BLaER1 treated with 17β-estradiol and CSF1 and Interleukin-3, amounts not matched to agents 10 nM and 100 nM (cell line): Measurements from ENCODE around the gene SH3RF1.
A peak's percentile ranks its signal among the peaks of the same experiment; 100 is the strongest.

Experiments used
- H3K27ac ChIP-seq, 11 experiments: shearing (Covaris generic); formaldehyde crosslinking; 2 replicates each; pipeline ENCODE4 v1.8.1; 2022
- H3K27me3 ChIP-seq, 11 experiments: shearing (Covaris generic); formaldehyde crosslinking; 2 replicates each; pipeline ENCODE4 v1.8.1; 2022
- H3K36me3 ChIP-seq, 11 experiments: shearing (Covaris generic); formaldehyde crosslinking; 2 replicates each; pipeline ENCODE4 v1.8.1; 2022
- H3K4me1 ChIP-seq, 10 experiments: shearing (Covaris generic); formaldehyde crosslinking; 2 replicates each; pipeline ENCODE4 v1.8.1; 2022
- H3K4me2 ChIP-seq, 11 experiments: shearing (Covaris generic); formaldehyde crosslinking; 2 replicates each; pipeline ENCODE4 v1.8.1; 2022
- H3K4me3 ChIP-seq, 10 experiments: shearing (Covaris generic); formaldehyde crosslinking; 2 replicates each; pipeline ENCODE4 v1.8.1; 2022
- H3K9ac ChIP-seq, 11 experiments: shearing (Covaris generic); formaldehyde crosslinking; 2 replicates each; pipeline ENCODE4 v1.8.1; 2022
- H3K9me3 ChIP-seq, 11 experiments: shearing (Covaris generic); formaldehyde crosslinking; replicated peaks in 1 of 11; 2 replicates each; pipeline ENCODE4 v1.8.1; 2022
- H4K20me1 ChIP-seq, 11 experiments: shearing (Covaris generic); formaldehyde crosslinking; 2 replicates each; pipeline ENCODE4 v1.8.1; 2022
- Cebpa-rat ChIP-seq, 11 experiments: shearing (Covaris generic); IDR thresholded peaks; 2 replicates each; pipeline ENCODE4 v1.8.1; 2022

The SH3RF1 gene

GRCh38 chr4:169246279-169246678, 24.5 kb downstream of the SH3RF1 start:
- no peak for TF ChIP-seq Cebpa-rat (IDR thresholded peaks at IDR 0.05)

GRCh38 chr4:169245061-169245460, 25.7 kb downstream of the SH3RF1 start:
- peaks cover 0 to 22% (median 9%) of the 10 kb centered on the region in 11 experiments; a peak in 12 of 22 replicates for H3K9me3 ChIP-seq
- H3K9ac ChIP-seq: no peak overlapping the region
- H4K20me1 ChIP-seq: peaks cover 0 to 100% (median 55%) of the 10 kb centered on the region in 11 experiments; a peak in 17 of 22 replicates
- H3K4me3 ChIP-seq: no peak overlapping the region
- peak overlapping the region in 6 of 11 experiments; percentile 2 to 61 (median 50); a peak in 6 of 22 replicates for H3K4me2 ChIP-seq
- peaks cover 4 to 57% (median 27%) of the 10 kb centered on the region in 11 experiments; a peak in 16 of 22 replicates for H3K36me3 ChIP-seq
- H3K27me3 ChIP-seq: no peaks in the 10 kb centered on the region
- no peak for TF ChIP-seq Cebpa-rat (IDR thresholded peaks at IDR 0.05)
- H3K27ac ChIP-seq: peak overlapping the region in 1 of 11 experiments; percentile 24; a peak in 2 of 22 replicates
- H3K4me1 ChIP-seq: peaks cover 10 to 37% (median 27%) of the 10 kb centered on the region in 10 experiments; a peak in 15 of 20 replicates

More at GRCh38 chr4:169246279-169246678, 24.5 kb downstream of the SH3RF1 start:
- Histone ChIP-seq H3K9ac (no peak overlapping the region), H3K9me3 (peaks cover 0 to 22% (median 9%) of the 10 kb centered on the region in 11 experiments; a peak in 12 of 22 replicates), H3K27ac (no peak overlapping the region), H3K4me3 (no peak overlapping the region), H3K4me1 (peaks cover 3 to 30% (median 21%) of the 10 kb centered on the region in 10 experiments; a peak in 15 of 20 replicates), H3K36me3 (peaks cover 4 to 54% (median 27%) of the 10 kb centered on the region in 11 experiments; a peak in 15 of 22 replicates), H3K27me3 (no peaks in the 10 kb centered on the region), H3K4me2 (no peak overlapping the region), H4K20me1 (peaks cover 0 to 100% (median 59%) of the 10 kb centered on the region in 11 experiments; a peak in 18 of 22 replicates)

- no peaks in the 10 kb centered on the region for H3K27me3 ChIP-seq
- no peak for TF ChIP-seq Cebpa-rat (IDR thresholded peaks at IDR 0.05)
- H3K4me2 ChIP-seq: peak overlapping the region in 6 of 11 experiments; percentile 29 to 61 (median 50); a peak in 11 of 22 replicates
- H3K4me1 ChIP-seq: peaks cover 10 to 37% (median 27%) of the 10 kb centered on the region in 10 experiments; a peak in 15 of 20 replicates
- peaks cover 4 to 100% (median 54%) of the 10 kb centered on the region in 11 experiments; a peak in 17 of 22 replicates for H4K20me1 ChIP-seq
- no peak overlapping the region; a peak in 1 of 22 replicates for H3K27ac ChIP-seq
- no peak overlapping the region for H3K9ac ChIP-seq
- peaks cover 0 to 16% (median 6%) of the 10 kb centered on the region in 11 experiments; a peak in 12 of 22 replicates for H3K9me3 ChIP-seq
- H3K36me3 ChIP-seq: peaks cover 4 to 52% (median 21%) of the 10 kb centered on the region in 11 experiments; a peak in 16 of 22 replicates
- H3K4me3 ChIP-seq: no peak overlapping the region
Measured at GRCh38 chr4:169243825-169244609, 26.7 kb downstream of the SH3RF1 start.

- peaks cover 0 to 10% (median 4%) of the 10 kb centered on the region in 11 experiments; a peak in 8 of 22 replicates for H3K9me3 ChIP-seq
- H3K4me2 ChIP-seq: peak overlapping the region in 8 of 11 experiments; percentile 1 to 36 (median 20); a peak in 11 of 22 replicates
- H4K20me1 ChIP-seq: peaks cover 5 to 100% (median 53%) of the 10 kb centered on the region in 11 experiments; a peak in 18 of 22 replicates
- TF ChIP-seq Cebpa-rat (IDR thresholded peaks at IDR 0.05): no peak
- H3K9ac ChIP-seq: no peak overlapping the region
- H3K27me3 ChIP-seq: no peaks in the 10 kb centered on the region
- H3K36me3 ChIP-seq: peaks cover 0 to 48% (median 24%) of the 10 kb centered on the region in 11 experiments; a peak in 14 of 22 replicates
- H3K4me1 ChIP-seq: peaks cover 10 to 49% (median 28%) of the 10 kb centered on the region in 10 experiments; a peak in 15 of 20 replicates
- H3K27ac ChIP-seq: no peak overlapping the region
- no peak overlapping the region for H3K4me3 ChIP-seq
Measured at GRCh38 chr4:169241464-169241863, 29.3 kb downstream of the SH3RF1 start.

GRCh38 chr4:169239221-169239905, 31.4 kb downstream of the SH3RF1 start:
- H3K27ac ChIP-seq: no peak overlapping the region
- no peaks in the 10 kb centered on the region for H3K27me3 ChIP-seq
- no peak overlapping the region for H3K4me3 ChIP-seq
- H3K4me1 ChIP-seq: peaks cover 15 to 33% (median 19%) of the 10 kb centered on the region in 10 experiments; a peak in 19 of 20 replicates
- H3K9ac ChIP-seq: no peak overlapping the region
- peaks cover 0 to 10% (median 4%) of the 10 kb centered on the region in 11 experiments; a peak in 8 of 22 replicates for H3K9me3 ChIP-seq
- H3K4me2 ChIP-seq: no peak overlapping the region
- H4K20me1 ChIP-seq: peaks cover 5 to 100% (median 61%) of the 10 kb centered on the region in 11 experiments; a peak in 19 of 22 replicates
- H3K36me3 ChIP-seq: peaks cover 4 to 56% (median 24%) of the 10 kb centered on the region in 11 experiments; a peak in 16 of 22 replicates
- TF ChIP-seq Cebpa-rat (IDR thresholded peaks at IDR 0.05): no peak

- TF ChIP-seq Cebpa-rat (IDR thresholded peaks at IDR 0.05): no peak
- no peak overlapping the region for H3K4me3 ChIP-seq
- peaks cover 4 to 56% (median 24%) of the 10 kb centered on the region in 11 experiments; a peak in 16 of 22 replicates for H3K36me3 ChIP-seq
- H3K9me3 ChIP-seq: peaks cover 0 to 10% (median 4%) of the 10 kb centered on the region in 11 experiments; a peak in 8 of 22 replicates
- no peak overlapping the region for H3K27ac ChIP-seq
- no peak overlapping the region for H3K4me2 ChIP-seq
- H3K9ac ChIP-seq: no peak overlapping the region
- H4K20me1 ChIP-seq: peaks cover 5 to 100% (median 70%) of the 10 kb centered on the region in 11 experiments; a peak in 18 of 22 replicates
- no peaks in the 10 kb centered on the region for H3K27me3 ChIP-seq
- peaks cover 7 to 28% (median 24%) of the 10 kb centered on the region in 10 experiments; a peak in 19 of 20 replicates for H3K4me1 ChIP-seq
Measured at GRCh38 chr4:169238445-169238844, 32.3 kb downstream of the SH3RF1 start.

- peaks cover 6 to 28% (median 24%) of the 10 kb centered on the region in 10 experiments; a peak in 19 of 20 replicates for H3K4me1 ChIP-seq
- no peak overlapping the region for H3K27ac ChIP-seq
- no peak overlapping the region for H3K9ac ChIP-seq
- no peak overlapping the region for H3K4me2 ChIP-seq
- H3K9me3 ChIP-seq: no peaks in the 10 kb centered on the region
- TF ChIP-seq Cebpa-rat (IDR thresholded peaks at IDR 0.05): no peak
- H3K36me3 ChIP-seq: peaks cover 0 to 53% (median 19%) of the 10 kb centered on the region in 11 experiments; a peak in 15 of 22 replicates
- H4K20me1 ChIP-seq: peaks cover 5 to 100% (median 66%) of the 10 kb centered on the region in 11 experiments; a peak in 18 of 22 replicates
- no peak overlapping the region for H3K4me3 ChIP-seq
- H3K27me3 ChIP-seq: no peaks in the 10 kb centered on the region
Measured at GRCh38 chr4:169236873-169237626, 33.7 kb downstream of the SH3RF1 start.

GRCh38 chr4:169236078-169236477, 34.7 kb downstream of the SH3RF1 start:
- Histone ChIP-seq H3K4me3 (no peak overlapping the region), H3K4me1 (peaks cover 0 to 21% (median 17%) of the 10 kb centered on the region in 10 experiments; a peak in 17 of 20 replicates), H3K9me3 (no peaks in the 10 kb centered on the region), H3K27me3 (no peaks in the 10 kb centered on the region), H4K20me1 (peaks cover 5 to 100% (median 62%) of the 10 kb centered on the region in 11 experiments; a peak in 18 of 22 replicates), H3K27ac (no peak overlapping the region), H3K36me3 (peaks cover 0 to 61% (median 17%) of the 10 kb centered on the region in 11 experiments; a peak in 14 of 22 replicates), H3K9ac (no peak overlapping the region), H3K4me2 (no peak overlapping the region)
- no peak for TF ChIP-seq Cebpa-rat (IDR thresholded peaks at IDR 0.05)
